NCI-H2171 (cell line): ENCODE data around the gene PAM.
"Not testable (repeated sequence)": the region's sequence is repeated elsewhere in the genome, so short reads cannot be mapped to it uniquely, and the experiment has no call there.

Experiments
- DNase-seq: peaks from one replicate; lab custom pipeline; 2025; lab: John Stamatoyannopoulos, UW

The PAM gene

DNA sequence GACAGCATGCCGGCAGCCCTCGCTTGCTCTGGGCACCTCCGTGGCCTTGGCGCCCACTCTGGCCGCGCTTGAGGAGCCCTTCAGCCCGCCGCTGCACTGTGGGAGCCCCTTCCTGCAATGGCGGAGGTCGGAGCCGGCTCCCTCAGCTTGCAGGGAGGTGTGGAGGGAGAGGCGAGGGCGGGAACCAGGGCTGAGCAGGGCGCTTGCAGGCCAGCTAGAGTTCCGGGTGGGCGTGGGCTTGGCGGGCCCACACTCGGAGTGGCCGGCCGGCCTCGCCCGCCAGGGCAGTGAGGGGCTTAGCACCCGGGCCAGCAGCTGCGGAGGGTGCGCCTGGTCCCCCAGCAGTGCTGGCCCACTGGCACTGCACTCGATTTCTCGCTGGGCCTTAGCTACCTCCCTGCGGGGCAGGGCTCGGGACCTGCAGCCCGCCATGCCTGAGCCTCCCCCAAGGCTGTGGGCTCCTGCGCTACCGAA lies 3.2 kb upstream of the PAM start:
- DNase-seq = not testable (repeated sequence)

DNA sequence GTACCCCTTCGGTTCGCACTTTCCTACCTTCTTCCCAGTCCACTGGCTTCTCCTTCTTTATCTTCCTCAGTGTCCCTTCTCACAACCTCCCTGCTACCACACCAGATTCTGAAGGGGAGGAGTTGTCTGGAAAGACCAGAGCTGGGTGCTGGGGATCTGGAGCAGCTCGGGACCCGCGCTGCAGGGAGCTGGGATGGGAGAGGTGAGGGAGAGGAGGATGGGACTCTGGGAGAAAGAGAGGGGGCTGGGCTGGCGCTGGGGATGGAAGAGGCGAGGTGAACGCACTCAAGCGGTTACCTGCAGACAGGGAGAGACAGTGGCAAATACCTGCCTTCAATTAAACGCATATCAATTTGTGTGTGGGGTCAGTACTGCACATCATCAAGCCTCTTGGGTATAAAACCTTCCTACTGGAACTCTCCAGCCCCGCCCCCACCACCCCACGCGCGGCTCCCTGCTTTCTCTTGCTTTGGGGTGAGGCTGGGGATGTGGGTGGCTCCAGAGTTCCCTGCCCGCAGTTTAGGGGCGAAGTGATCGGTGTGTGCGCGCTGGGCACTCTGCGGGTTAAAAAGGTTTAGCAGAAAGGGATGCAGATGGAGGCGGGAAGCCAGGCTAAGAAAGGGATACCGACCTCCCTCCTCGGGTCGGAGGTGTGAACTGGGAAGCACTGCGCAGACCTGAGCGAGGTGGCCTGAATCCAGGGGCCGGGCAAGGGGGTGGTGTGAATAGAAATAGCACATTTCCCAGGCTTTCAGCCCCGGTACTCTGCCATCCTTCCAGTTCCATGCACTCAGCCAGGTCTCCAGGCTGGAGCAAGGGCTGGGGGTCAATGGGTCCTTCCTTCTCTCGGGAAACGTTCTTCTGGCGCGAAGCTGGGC lies 977 bp upstream of the PAM start:
- no peak for DNase-seq

DNA sequence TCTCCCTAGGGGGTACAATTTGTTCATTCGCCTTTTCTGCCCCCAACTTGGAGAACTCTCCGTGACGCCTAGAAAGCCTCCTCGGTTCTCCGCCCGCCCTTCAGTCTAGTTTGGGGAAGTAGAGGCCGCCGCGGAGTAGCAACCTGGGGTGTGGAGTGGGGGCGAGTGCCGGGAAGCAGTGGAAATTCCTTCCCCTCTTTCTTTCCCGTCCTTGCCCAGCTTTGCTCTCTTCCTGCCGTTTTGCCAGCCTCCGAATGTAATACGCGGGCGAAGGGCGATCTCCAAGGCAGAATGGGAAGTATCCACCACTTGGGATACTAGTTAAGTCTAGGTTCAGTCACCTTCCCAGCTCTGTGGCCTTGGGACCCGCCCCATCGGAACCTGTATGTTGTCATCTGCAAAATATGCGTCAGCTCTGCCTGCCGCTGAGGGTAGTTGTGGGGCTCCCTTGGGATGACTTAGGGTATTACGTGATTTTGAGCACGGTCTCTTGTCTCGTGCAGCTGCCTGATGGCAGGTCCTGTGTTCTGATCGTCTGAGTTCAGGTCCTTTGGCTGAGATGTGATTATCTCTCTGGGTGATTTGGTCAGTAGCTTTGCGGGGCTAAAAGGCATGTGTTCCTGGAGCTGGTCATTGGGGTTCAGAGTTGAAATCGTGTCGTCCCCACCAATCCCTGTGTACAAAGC lies 724 bp downstream of the PAM start:
- peak; percentile 46 for DNase-seq

DNA sequence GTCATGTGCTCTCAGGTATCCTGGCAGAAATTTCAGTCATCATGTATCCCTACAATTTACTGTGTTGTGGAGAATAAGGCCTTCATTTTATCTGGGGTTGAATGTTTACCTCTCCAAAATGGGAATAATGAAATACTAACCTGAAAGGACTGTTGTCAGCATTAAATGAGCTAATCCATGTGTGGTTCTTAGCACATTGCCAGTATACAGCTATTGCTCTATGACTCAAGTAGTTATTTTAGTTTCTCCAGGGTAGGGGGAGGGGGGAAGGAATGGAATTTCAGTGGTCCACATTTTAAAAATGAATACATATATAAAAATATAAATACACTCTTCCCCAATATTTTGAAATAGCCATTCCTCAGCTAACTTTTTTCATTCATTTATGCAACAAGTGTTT lies 3.5 kb downstream of the PAM start:
- DNase-seq = no peak

DNA sequence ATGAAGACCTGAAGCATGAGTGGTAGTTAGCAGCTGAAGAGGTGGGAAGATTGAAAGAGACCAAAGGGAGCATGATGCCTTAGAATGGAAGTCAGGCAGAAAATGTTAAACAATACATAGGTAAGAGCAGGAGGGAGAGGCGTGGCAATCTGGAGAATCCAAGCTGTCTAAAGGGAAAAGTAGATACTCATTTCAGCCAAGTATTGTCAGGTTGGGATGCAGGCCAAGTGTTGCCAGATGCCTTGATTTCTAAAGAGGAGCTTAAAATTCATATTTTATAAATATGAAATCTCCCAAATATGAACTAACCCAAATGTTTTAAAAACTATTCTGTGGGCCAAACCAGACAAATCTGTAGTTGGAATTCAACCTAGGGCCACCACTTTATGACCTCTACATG lies 4.2 kb downstream of the PAM start:
- DNase-seq = peak; percentile 13

DNA sequence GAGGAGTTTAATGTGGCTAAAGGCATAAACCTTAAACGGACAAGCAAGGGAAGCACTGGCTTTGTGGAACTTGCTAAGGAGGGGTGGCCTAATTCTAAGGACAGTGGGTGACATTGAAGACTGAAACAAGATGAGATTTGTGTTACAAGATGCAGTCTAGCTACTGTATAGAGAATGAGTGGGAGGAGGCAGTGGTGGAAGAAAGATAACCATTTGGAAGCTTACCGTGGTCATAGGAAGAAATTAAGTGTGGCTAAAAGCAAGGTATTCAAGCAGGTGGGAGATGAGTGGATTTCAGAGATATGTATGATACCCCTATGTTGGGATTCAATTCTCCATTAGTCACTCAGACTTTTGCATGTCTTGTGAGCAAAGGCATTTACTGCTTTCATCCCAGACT lies 4.6 kb downstream of the PAM start:
- no peak for DNase-seq

DNA sequence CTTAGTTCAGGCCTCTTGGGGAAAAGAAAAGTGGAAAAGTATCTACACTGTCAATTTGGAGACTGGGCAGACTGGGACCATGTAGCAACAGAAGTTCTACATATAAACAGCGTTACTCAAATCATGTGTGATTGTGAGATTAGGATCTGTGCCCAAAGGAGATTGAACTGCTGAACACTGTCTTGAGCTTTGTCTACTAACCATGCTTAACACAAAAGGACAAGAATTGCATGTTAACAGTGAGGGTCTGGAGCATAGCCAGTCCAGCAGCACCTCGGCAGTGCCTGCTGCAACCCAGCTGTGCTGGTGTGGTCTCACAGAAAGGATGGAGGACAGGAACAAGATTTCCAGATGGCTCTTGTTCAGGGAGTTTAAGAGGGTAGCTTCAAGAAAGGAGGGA lies 5.7 kb downstream of the PAM start:
- DNase-seq = no peak

DNA sequence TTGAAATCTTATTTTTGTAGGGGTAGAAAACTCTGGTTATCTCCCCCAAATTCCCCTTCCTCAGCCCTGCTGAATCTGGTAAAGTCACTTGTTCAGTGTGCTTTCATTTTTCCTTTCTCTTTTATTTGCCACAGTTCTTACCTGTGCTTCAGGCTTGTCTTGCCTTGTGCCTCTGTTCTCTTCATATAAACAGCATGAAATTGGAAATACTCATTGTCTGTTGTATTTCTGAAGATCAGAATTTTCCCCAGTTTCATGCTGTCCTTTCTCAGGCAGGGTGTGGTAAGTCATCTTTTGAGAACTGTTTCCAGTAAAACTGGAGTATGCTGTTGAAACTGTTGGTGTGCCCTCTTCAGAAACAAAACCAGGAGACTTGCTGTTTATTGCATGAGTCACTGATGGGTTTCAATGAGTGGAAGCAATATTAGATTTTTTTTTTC lies 7.0 kb downstream of the PAM start:
- no peak for DNase-seq

DNA sequence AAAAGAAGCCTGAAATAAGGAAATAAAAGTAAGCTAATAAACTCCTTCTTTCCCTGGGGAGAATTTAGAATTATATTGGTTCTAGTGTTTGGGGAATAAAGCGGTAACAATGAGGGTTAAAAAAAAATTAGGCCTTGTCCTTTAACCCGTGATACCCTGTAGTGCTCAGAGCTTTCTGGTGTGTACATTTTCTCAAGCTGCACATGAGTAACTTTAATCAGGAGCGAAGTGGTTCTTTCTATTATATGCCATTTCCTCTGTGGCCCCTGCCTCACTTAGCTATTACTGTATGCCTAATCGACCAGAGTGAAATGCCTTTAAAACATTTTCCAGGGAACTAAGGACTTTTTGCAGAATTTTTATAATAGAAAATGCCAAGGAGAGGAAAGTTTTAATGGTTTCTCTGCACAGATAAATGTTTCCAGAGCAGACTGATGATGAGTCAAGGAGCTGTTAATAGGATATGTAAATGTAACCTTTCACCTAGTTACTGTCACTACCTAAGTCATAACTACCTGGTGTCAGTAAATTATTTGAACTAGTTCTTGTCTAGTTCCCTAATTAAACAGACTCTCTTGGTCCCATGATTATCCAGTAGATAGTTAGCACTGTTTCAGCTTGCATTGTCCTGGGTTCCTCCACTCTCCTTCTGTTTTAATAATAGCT lies 7.6 kb downstream of the PAM start:
- no peak for DNase-seq

DNA sequence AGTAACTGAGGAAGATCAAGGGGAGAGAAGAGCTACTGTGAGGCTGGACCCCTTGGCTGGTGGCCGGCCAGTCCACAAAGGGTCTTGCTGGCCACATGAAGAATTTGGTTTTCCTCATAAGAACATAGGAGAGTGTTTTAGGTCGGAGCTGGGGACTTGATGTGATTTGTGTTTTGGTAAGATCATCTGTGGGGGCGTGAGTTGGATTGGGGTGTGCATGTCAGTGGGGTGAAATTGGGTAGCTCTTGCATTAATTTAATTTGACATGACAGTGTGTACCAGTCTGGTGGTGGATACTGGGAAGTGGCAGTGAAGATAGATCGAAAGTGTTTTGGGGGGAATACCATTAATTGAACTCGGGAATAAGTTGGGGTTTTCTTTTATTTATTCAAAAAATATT lies 8.6 kb downstream of the PAM start:
- DNase-seq = no peak

DNA sequence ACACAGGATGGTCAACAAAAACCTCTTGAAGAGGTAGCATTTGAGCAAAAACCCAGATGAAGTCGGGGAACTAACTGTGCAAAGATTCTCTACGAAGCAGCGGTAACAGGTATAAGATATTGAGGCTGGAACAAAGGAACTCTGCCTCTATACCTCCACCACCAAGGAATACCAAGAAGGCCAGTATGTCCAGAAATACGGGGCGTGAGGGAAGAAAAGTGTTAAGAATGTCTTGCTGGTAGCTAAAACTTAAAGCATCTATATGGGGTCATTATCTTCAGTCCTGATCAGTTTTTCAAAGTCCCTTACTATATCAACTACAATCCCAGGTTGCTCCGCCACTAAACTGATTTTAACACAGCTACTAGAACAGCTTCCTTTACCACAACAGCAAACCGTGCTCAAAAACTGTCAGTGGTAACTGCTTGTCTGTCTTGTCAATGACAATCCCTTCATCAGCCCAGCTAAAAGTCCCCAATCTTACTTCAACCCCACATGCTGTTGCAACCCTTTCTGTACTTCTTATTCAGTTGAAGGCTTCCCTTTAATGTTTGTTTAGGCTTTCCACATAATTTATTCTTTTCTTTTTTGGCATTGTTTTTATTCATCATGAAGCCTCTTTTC lies 9.4 kb downstream of the PAM start:
- DNase-seq = no peak

DNA sequence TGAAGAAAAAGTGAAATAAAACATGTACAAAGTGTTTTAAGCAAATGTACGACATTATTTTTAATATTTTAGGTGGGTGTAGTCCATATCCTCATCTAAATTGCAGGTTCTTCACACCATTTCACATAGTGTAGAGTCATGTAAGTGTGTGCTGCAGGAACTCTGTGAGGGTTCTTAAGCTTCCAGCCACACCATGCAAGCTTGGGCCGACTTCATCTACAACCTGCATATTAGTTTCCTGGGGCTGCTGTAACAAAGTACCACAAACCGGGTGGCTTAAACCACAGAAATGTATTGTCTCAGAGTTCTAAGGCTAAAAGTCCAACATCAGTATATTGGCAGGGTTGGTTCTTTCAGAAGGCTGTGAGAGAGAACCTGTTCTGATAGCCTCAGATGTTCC lies 10.2 kb downstream of the PAM start:
- DNase-seq = no peak

DNA sequence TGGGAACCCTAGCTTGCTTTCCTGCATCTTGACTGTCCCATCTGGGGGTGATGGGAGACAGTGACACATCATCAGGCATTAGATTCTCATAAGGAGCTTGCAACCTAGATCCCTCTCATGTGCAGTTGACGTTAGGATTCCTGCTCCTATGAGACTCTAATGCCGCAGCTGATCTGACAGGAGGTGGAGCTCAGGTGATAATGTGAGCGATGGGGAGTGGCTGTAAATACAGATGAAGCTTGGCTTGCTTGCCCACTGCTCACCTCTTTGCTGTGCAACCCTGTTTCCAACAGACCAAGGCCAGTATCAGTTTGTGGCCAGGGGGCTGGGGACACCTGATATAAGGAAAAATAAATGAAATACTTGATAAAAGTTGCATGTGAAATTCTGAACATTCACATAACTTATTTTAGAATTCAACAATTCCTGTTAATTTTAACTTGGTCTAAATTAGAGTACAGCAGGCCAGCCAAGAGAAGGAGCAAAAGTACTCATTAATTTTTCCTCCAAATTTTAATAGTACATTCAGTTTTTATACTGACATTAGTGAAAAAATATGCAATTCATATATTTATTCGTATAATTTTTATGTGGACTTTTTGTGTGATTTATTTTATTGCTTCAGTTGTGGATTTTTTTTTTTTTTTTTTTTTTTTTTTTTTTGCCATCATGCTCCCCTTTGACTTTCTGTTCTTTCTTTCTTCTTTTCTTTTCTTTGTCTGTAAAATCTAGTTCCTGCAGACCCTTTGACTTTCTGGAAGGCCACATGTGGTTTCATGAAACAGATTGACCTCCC lies 11.4 kb downstream of the PAM start:
- no peak for DNase-seq

DNA sequence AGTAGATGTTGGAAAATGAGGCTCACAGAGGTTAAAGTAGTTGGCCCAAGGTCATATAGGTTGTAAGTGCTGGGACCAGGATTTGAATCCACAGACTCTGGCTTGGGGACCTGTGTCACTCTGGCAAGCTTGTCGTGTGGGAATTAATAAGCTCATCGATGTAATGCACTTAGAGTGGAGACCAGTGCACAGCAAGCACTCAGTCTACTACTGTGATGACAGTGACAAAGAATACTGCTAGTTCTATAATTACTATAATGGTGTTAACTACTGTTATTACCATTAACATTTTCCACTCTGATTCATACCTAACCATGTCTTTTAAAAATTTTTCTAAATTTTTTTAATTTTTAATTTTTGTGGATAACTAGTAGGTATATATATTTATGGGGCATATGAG lies 12.8 kb downstream of the PAM start:
- DNase-seq = no peak

DNA sequence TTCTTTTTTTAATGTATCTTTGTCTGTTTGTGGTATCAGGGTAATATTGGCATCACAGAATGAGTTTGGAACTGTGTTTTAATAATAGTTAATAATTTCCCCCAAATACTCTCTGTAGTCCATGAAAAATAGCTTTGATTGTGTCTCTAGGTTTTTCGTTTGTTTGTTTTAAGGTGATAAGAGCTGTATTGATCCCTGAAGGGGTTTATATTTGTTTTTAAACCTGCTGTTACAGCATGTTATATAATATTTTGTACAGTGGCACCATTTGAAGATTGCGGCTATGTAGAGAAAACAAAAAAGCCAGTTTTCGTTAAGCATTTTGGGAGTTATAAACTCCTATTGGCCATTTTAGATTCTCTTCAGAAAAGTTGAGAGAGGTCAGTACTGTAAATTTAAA lies 15.7 kb downstream of the PAM start:
- no peak for DNase-seq

DNA sequence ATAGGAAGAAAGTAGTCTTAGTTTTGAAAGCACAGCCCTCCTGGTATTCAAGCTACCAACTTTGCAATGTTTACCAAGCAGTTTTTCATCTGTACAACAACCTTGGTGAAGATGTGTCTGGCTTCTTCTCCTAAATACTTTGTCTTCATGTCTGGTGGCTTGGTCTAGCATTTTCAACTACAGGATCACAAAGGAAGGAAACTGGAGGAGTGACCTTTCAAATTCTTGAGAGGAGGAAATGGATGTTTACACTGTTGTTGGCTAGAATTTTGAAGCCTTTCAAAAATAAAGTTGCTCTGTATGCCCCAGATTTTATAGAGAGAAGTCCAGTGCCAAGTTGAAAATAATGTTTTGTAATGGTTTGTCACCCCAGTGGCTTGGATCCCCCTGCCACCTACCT lies 16.3 kb downstream of the PAM start:
- DNase-seq = no peak

DNA sequence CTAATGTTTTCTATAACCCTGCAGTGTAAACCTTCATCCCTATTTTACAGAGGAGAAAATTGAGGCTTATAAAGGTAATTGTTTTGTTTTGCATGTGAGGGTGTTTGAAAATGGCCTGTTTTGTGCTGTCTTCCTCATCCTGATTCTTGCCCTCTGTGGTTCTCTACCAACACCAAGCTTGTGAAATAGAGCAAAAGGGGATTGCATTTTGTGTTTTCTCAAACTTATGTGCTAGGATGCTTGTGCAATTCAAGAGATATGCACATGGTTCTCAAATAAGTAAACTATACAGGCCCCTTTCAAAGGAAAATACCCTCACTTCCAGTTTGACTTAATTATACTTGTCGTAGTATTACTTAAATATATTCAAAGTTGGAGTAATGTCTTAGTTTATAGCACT lies 17.2 kb downstream of the PAM start:
- DNase-seq = no peak

DNA sequence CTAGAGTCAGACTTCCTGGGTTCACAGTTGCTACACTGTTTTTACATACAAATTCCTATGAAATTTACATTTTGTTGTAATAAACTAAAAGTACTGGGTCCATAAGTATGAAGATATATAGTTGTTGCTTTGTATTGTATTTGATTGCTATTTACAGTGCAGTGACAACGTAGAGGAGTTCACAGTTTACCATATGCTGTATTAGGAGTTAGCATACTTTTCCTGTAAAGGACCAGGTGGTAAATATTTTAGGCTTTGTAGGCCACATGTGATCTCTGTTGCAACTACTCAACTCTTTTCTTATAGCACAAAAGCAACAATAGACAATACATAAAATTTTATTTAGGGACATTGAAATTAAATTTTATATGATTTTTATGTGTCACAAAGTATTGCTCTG lies 18.0 kb downstream of the PAM start:
- no peak for DNase-seq

DNA sequence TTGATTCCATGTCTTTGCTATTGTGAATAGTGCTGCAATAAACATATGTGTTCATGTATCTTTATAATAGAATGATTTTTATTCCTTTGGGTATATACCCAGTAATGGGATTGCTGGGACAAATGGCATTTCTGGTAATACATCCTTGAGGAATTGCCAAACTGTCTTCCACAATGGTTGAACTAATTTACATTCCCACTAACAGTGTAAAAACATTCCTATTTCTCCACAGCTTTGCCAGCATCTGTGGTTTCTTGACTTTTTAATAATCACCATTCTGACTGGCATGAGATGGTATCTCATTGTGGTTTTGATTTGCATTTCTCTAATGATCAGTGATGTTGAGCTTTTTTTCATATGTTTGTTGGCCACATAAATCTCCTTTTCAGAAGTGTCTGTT lies 20.7 kb downstream of the PAM start:
- not testable (repeated sequence) for DNase-seq

DNA sequence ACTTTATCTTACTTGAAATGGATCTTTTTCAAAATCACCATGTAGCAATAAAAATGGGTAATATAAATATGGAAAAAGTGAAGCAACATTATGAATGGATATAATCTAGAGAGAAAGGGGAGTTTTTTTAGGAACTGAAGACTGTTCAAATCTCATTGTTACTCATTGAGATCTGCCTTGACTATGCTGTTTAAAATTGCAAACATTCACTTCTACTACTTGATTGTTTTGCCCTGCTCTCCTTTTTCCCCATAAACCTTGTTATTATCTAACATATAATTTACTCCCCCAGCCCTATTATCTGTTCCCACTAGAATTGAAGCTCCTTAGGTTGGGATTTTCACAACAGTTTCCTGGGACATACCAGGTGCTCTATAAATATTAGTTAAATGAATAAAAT lies 22.0 kb downstream of the PAM start:
- no peak for DNase-seq

DNA sequence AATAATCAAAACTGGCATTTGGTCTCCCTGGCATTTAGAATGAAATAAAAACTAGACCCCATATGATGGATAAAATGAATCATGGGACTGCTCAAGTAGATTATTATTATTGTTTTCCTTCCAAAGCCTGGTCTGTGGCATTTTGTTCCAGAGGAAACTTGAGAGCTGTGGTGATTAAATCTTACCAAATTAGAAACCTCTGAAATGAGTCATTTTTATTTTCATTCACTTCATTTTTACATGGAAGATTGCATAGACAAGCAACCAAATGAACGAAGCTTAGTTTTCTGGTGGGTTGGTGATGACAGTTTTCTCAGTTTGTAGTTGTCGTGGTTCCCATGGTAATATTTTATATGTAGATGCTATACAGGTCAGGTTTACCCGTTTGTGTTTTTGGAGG lies 23.4 kb downstream of the PAM start:
- no peak for DNase-seq

DNA sequence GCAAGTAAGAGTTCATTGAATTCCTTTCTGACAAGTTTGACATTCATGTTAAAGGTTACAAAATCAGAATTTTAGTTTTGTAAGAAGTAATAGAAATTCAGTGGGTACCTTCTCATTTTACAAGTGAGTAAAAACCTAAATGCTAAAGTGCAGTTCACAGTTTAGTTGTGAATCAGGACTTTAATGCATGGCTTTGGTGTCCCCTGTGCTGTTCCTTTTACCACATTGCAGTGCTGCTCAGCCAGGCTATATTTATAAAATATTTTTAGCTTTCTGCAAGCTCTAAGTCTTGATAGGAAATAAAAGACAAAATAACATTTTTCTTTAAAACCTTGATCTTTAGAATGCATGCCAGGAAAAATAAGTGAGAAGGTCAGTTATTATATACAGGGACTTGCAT lies 26.3 kb downstream of the PAM start:
- DNase-seq = no peak
